ENCODE results near the gene JHY.
A peak's percentile ranks its signal among the peaks of the same experiment; 100 is the strongest.

Gene JHY

DNA sequence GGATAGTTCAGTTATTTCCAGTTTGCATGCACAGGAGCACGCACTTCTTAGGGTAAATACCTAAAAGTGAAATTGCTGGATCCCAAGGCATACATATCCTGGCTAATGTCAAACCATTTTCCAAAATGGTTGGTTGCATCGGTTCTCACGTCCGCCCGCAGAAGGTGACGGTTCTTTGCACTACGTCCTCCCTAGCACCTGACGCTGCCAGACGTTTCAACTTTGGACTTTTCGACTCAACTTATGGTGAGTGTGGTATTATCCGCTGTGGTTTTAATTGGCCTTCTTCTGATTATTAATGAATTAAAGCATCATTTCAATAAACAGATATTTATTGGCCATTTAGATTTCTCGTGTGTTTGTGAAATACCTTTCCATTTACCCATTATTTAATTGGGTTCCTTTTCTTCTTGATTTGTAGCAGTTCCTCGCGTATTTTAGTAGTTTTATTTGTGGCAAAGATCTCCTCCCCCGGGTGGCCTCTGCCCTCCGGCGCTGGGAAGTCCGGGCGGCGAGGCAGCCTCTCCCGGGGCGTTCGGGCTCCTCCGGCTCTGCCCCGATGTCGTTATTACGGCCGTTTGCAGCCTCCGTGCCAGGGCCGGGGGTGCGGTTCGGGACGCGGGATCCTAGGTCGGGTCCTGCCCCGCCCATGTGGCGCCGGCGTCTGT lies at the start of gene JHY:
TSS of gene JHY (plus strand) at position 571 of the 668 bp plus-strand sequence. CDS start 3,091 bp downstream, outside the sequence.
- Histone ChIP-seq H3K9ac (ENCODE audit: low read length in 5 of 5) (peak within 1 kb of the TSS; percentile 83 to 92 (median 90)), H3K27ac (ENCODE audit: low read depth, low read length) (peak within 1 kb of the TSS; percentile 91), H3K27me3 (ENCODE audit: control insufficient read depth in 5 of 5, insufficient read depth in 4 of 5, low read length in 5 of 5) (no peaks in the 10 kb centered on the region), H3K36me3 (ENCODE audit: control insufficient read depth in 5 of 5, insufficient read depth in 5 of 5, low read length in 5 of 5) (peaks cover 0 to 7% (median 4%) of the 10 kb centered on the region in 5 donors), H3K4me3 (ENCODE audit: low read depth in 1 of 5, low read length in 5 of 5) (peak within 1 kb of the TSS; percentile 75 to 90 (median 83)), H3K4me1 (ENCODE audit: control insufficient read depth in 5 of 5, insufficient read depth in 5 of 5, low read length in 5 of 5) (peaks cover 3 to 19% (median 12%) of the 10 kb centered on the region in 5 donors), H3K9me3 (ENCODE audit: control insufficient read depth in 5 of 5, low read length in 5 of 5) (no peaks in the 10 kb centered on the region)

DNA sequence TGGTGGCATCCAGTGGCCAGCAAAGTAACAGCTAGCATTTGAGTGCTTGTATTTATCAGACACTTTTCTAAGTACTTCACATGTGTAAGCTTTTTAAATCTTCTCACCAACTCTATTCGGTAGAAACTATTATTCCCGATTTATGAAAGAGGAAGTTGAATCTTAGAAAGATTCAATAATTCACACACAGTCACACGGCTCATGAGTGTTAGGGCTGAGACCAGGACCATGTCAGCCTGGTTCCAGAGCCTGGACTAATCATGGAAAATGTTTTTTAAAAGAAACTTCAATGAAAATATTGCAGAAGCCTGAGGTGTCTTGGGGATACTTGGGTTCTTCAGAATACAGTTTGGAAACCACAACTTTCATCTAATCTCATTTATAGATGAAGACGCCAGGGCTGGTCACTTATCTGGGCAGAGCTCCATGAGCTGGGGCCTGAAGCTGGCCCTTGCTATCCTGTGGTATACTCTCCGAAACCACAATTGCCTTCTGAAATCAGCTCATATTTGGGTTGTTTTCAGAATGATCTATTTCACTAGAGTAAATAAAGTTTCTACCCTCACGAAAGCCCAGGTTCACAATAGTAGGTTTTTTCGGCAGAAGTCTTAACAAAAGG lies 48.6 kb upstream of the JHY start:
- Histone ChIP-seq H3K27me3 (ENCODE audit: control insufficient read depth in 5 of 5, insufficient read depth in 4 of 5, low read length in 5 of 5) (peaks cover 0 to 4% (median 0%) of the 10 kb centered on the region in 5 donors), H3K4me3 (ENCODE audit: low read depth in 1 of 5, low read length in 5 of 5) (no peak overlapping the region), H3K36me3 (ENCODE audit: control insufficient read depth in 5 of 5, insufficient read depth in 5 of 5, low read length in 5 of 5) (no peaks in the 10 kb centered on the region), H3K9ac (ENCODE audit: low read length in 5 of 5) (no peak overlapping the region), H3K9me3 (ENCODE audit: control insufficient read depth in 5 of 5, low read length in 5 of 5) (no peaks in the 10 kb centered on the region), H3K4me1 (ENCODE audit: control insufficient read depth in 5 of 5, insufficient read depth in 5 of 5, low read length in 5 of 5) (no peaks in the 10 kb centered on the region), H3K27ac (ENCODE audit: low read depth, low read length) (no peak overlapping the region)

DNA sequence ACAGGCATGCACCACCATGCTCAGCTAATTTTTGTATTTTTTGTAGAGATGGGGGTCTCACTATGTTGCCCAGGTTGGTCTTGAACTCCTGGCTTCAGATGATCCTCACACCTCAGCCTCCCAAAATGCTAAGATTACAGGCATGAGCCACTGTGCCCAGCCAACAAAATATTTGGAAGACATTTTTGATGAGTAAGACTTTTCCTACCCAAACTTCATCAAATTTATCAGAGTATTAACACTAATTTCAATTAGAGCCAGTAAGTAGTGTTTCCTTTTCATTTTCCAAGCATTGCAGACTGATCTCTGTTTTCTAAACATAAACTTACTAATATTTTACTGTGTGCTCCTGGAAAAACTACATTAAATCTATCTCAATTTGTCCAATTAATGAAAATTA lies 45.6 kb upstream of the JHY start:
- Histone ChIP-seq H3K9ac (ENCODE audit: low read length in 5 of 5) (no peak overlapping the region), H3K4me1 (ENCODE audit: control insufficient read depth in 5 of 5, insufficient read depth in 5 of 5, low read length in 5 of 5) (no peaks in the 10 kb centered on the region), H3K4me3 (ENCODE audit: low read depth in 1 of 5, low read length in 5 of 5) (no peak overlapping the region), H3K27me3 (ENCODE audit: control insufficient read depth in 5 of 5, insufficient read depth in 4 of 5, low read length in 5 of 5) (peaks cover 0 to 4% (median 0%) of the 10 kb centered on the region in 5 donors), H3K27ac (ENCODE audit: low read depth, low read length) (no peak overlapping the region), H3K36me3 (ENCODE audit: control insufficient read depth in 5 of 5, insufficient read depth in 5 of 5, low read length in 5 of 5) (no peaks in the 10 kb centered on the region), H3K9me3 (ENCODE audit: control insufficient read depth in 5 of 5, low read length in 5 of 5) (no peaks in the 10 kb centered on the region)

DNA sequence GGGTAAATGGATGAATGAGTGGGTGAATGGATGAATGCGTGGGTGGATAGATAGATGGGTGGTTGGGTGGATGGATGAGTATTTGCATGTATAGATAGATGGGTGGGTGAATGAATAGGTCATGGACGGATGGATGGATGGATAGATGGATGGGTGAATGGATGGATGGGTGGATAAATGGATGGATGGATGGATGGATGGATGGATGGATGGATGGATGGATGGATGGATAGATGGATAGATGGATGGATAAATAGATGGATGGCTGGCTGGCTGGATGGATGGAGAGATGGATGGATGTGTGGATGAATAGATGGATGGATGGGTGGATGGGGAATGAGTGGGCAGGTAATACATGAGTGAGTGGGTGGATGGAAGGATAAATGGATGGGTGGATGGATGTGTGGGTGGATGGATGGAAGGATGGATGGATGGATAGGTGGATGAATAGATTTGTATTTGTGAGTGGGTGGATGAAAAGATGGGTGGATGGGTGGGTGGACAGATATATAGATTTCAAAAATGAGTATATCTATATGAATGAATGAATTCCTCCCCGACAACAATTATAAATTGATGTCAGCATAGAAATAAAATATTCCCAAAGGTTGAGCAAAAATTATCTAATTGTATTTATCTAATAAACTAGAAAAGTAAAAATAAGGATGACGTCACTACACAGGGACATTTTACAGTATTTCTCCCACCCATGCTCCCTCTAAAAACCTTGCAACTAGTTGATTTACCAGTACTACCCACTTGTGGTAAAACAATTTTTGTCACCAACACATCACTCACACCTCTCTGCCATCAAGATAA lies 44.8 kb upstream of the JHY start:
- Histone ChIP-seq H3K4me3 (ENCODE audit: low read depth in 1 of 5, low read length in 5 of 5) (no peak overlapping the region), H3K27me3 (ENCODE audit: control insufficient read depth in 5 of 5, insufficient read depth in 4 of 5, low read length in 5 of 5) (peaks cover 0 to 4% (median 0%) of the 10 kb centered on the region in 5 donors), H3K9ac (ENCODE audit: low read length in 5 of 5) (no peak overlapping the region), H3K9me3 (ENCODE audit: control insufficient read depth in 5 of 5, low read length in 5 of 5) (no peaks in the 10 kb centered on the region), H3K27ac (ENCODE audit: low read depth, low read length) (no peak overlapping the region), H3K4me1 (ENCODE audit: control insufficient read depth in 5 of 5, insufficient read depth in 5 of 5, low read length in 5 of 5) (no peaks in the 10 kb centered on the region), H3K36me3 (ENCODE audit: control insufficient read depth in 5 of 5, insufficient read depth in 5 of 5, low read length in 5 of 5) (no peaks in the 10 kb centered on the region)

DNA sequence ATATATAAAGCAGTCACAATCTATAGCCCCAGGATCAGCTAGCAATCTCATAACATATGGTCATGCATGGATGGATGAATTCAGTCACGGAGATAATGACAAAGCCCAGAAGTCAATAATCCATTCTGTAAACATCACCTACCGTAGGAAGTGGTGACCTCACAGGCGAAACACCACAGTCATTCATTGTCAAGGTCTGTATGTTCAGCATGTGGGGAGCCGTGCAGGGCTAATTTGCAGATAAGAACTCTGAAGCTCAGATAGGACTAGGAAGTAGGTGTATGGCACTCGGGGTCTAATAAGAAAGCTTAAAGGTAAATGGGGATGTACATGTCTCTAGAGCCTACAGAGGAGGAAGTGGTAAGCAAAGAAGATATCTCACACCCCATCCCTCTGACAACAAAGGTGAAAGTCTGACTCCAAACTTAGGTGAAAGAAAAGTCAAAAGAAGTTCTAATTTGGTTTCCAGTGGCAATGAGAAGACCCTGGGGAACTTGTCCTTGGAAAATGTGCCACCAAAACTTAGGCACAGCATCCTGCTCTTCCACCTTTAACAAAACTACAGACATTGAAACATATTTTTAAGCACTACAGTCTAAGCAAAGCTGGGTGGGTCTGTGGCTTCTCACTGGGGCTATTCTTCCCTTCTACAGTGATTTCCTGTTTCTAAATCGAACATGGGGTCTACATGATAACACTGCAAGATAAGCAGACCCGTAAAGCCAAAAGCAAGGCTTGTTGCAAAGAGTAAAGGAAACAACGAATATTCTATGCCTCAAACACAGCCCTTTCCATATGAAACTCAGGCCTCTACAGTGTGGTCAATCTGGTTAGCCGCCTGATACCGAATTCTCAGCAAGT lies 39.0 kb upstream of the JHY start:
- Histone ChIP-seq H3K27me3 (ENCODE audit: control insufficient read depth in 5 of 5, insufficient read depth in 4 of 5, low read length in 5 of 5) (no peaks in the 10 kb centered on the region), H3K4me3 (ENCODE audit: low read depth in 1 of 5, low read length in 5 of 5) (no peak overlapping the region), H3K9me3 (ENCODE audit: control insufficient read depth in 5 of 5, low read length in 5 of 5) (no peaks in the 10 kb centered on the region), H3K27ac (ENCODE audit: low read depth, low read length) (no peak overlapping the region), H3K36me3 (ENCODE audit: control insufficient read depth in 5 of 5, insufficient read depth in 5 of 5, low read length in 5 of 5) (no peaks in the 10 kb centered on the region), H3K4me1 (ENCODE audit: control insufficient read depth in 5 of 5, insufficient read depth in 5 of 5, low read length in 5 of 5) (no peaks in the 10 kb centered on the region), H3K9ac (ENCODE audit: low read length in 5 of 5) (no peak overlapping the region)

DNA sequence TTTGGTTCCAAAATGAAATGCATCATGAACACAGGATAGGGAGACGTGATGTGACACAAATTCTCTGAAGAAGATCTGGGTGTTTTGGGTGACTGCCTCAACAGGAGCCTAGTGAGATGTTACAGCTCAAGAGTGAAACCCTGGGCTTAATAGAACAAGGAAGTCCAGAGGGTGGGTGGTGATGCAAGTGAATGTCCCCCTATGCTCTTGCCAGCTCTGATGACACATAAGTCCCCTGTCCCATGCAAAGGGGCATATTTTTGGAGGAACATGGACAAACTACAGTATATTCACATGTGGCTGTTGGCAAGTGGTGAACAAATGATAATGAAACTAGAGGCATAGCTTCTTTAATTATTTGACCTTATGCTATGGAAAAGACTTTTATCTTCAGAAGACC lies 35.1 kb upstream of the JHY start:
- Histone ChIP-seq H3K36me3 (ENCODE audit: control insufficient read depth in 5 of 5, insufficient read depth in 5 of 5, low read length in 5 of 5) (no peaks in the 10 kb centered on the region), H3K9ac (ENCODE audit: low read length in 5 of 5) (no peak overlapping the region), H3K4me1 (ENCODE audit: control insufficient read depth in 5 of 5, insufficient read depth in 5 of 5, low read length in 5 of 5) (no peaks in the 10 kb centered on the region), H3K9me3 (ENCODE audit: control insufficient read depth in 5 of 5, low read length in 5 of 5) (no peaks in the 10 kb centered on the region), H3K27ac (ENCODE audit: low read depth, low read length) (no peak overlapping the region), H3K27me3 (ENCODE audit: control insufficient read depth in 5 of 5, insufficient read depth in 4 of 5, low read length in 5 of 5) (no peaks in the 10 kb centered on the region), H3K4me3 (ENCODE audit: low read depth in 1 of 5, low read length in 5 of 5) (no peak overlapping the region)

DNA sequence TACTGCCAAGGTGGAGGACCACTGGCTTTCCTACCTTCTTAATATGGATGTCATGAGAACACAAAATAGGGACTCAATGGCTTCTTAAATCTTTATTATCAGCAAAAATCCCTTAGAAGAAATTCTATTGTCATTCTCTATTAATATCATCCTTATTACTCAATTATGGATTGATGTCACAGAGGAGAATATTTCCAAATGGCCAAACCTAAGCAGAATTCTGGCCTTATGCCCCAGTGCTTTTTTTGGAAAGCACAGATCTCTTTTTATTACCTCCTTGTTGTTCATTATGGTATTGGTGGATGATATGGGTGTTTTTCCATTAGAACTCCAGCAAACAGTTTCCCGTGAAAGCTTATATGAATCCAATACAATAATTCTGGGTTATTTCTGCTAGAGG lies 34.4 kb upstream of the JHY start:
- Histone ChIP-seq H3K36me3 (ENCODE audit: control insufficient read depth in 5 of 5, insufficient read depth in 5 of 5, low read length in 5 of 5) (no peaks in the 10 kb centered on the region), H3K9ac (ENCODE audit: low read length in 5 of 5) (no peak overlapping the region), H3K4me1 (ENCODE audit: control insufficient read depth in 5 of 5, insufficient read depth in 5 of 5, low read length in 5 of 5) (no peaks in the 10 kb centered on the region), H3K27ac (ENCODE audit: low read depth, low read length) (no peak overlapping the region), H3K4me3 (ENCODE audit: low read depth in 1 of 5, low read length in 5 of 5) (no peak overlapping the region), H3K27me3 (ENCODE audit: control insufficient read depth in 5 of 5, insufficient read depth in 4 of 5, low read length in 5 of 5) (no peaks in the 10 kb centered on the region), H3K9me3 (ENCODE audit: control insufficient read depth in 5 of 5, low read length in 5 of 5) (no peaks in the 10 kb centered on the region)

DNA sequence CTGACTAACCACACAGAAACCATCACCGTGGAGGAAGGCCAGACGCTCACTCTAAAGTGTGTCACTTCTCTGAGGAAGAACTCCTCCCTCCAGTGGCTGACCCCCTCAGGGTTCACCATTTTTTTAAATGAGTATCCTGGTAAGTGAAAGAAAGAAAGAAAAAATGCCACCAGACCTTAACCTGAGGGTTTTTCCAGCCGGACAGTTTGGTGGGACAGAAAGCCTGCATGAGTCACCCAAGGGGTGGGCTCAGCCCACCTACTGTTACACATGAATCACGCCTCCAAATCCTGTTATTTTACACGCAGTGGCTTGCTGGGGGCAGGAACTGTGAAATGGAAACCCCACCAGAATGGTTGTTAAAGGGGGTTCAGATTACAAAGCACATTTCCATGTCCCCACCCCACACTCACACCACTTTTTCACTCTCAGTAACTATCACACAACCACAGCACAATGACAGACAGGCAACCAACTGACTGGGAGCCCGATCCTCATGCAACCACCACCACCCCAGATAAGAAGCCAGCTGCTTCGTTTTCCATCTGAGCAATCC lies 32.4 kb upstream of the JHY start:
- Histone ChIP-seq H3K4me1 (ENCODE audit: control insufficient read depth in 5 of 5, insufficient read depth in 5 of 5, low read length in 5 of 5) (peaks cover 0 to 3% (median 0%) of the 10 kb centered on the region in 5 donors), H3K9me3 (ENCODE audit: control insufficient read depth in 5 of 5, low read length in 5 of 5) (no peaks in the 10 kb centered on the region), H3K4me3 (ENCODE audit: low read depth in 1 of 5, low read length in 5 of 5) (no peak overlapping the region), H3K27ac (ENCODE audit: low read depth, low read length) (no peak overlapping the region), H3K36me3 (ENCODE audit: control insufficient read depth in 5 of 5, insufficient read depth in 5 of 5, low read length in 5 of 5) (no peaks in the 10 kb centered on the region), H3K9ac (ENCODE audit: low read length in 5 of 5) (no peak overlapping the region), H3K27me3 (ENCODE audit: control insufficient read depth in 5 of 5, insufficient read depth in 4 of 5, low read length in 5 of 5) (no peaks in the 10 kb centered on the region)

DNA sequence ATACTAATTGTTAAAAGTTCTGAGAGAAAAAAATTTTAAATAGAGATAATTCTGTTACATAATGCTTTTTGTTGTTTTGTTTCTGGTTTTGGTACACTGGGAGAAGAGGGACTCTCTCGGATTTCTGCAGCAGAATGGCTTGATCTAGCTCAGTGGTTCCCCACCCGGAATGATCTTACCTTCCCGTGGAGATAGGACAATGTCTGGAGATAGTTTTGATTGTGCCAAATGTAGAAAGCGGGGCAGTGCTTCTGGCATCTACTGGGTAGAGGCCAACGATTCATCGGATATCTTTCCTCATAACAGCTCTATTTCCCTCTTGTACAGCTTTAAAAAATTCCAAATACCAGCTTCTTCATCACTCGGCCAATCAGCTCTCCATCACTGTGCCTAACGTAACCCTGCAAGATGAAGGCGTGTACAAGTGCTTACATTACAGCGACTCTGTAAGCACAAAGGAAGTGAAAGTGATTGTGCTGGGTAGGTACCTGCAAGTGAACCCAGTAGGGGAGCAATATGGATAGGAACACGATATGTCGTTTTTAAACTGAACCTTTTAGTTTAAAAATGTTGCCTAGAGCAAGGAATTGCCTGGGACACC lies 31.1 kb upstream of the JHY start:
- peaks cover 0 to 3% (median 0%) of the 10 kb centered on the region in 5 donors for H3K4me1 ChIP-seq (ENCODE audit: control insufficient read depth in 5 of 5, insufficient read depth in 5 of 5, low read length in 5 of 5)
- H3K4me3 ChIP-seq (ENCODE audit: low read depth in 1 of 5, low read length in 5 of 5), result no peak overlapping the region
- H3K9me3 ChIP-seq (ENCODE audit: control insufficient read depth in 5 of 5, low read length in 5 of 5), result no peaks in the 10 kb centered on the region
- H3K27me3 ChIP-seq (ENCODE audit: control insufficient read depth in 5 of 5, insufficient read depth in 4 of 5, low read length in 5 of 5), result no peaks in the 10 kb centered on the region
- no peak overlapping the region for H3K9ac ChIP-seq (ENCODE audit: low read length in 5 of 5)
- no peak overlapping the region for H3K27ac ChIP-seq (ENCODE audit: low read depth, low read length)
- H3K36me3 ChIP-seq (ENCODE audit: control insufficient read depth in 5 of 5, insufficient read depth in 5 of 5, low read length in 5 of 5), result no peaks in the 10 kb centered on the region

Measured in subcutaneous abdominal adipose tissue (tissue), 5 donors.